MCF 10A (cell line): ENCODE data around the gene BCAS1. TPM values are rescaled to one million over a fixed set of nuclear protein-coding genes. Genes with fewer than 3 reads are reported as not detected.

Source experiments
- BruUV-seq: library from RNA; stranded (reverse); fragments of 400-500 nt; replicated peaks from 2 replicates; lab custom pipeline; 2021; lab: Mats Ljungman, UMichigan
- CTCF ChIA-PET: fragments of 300-600 bp; sonication (Branson Sonifier 250); formaldehyde crosslinking; extraction: SDS; loops from one replicate; lab custom pipeline; 2021; ENCODE audit warnings: antibody characterized with exemption, inconsistent platforms; lab: Yijun Ruan, JAX
- POLR2A ChIA-PET: fragments of 300-600, 350-650 bp; sonication (Branson Sonifier 250); formaldehyde crosslinking; extraction: SDS; loops from one replicate; lab custom pipeline; 2020; ENCODE audit warnings: antibody characterized with exemption, inconsistent platforms; lab: Yijun Ruan, JAX
- DNase-seq: peaks from one replicate; pipeline ENCODE4 v3.0.0-alpha.2; 2018; ENCODE audit not compliant: unreplicated experiment
- H3K27ac Mint-ChIP-seq: one replicate; pipeline ENCODE4 v1.8.0; 2022; ENCODE audit warnings: mild to moderate bottlenecking, low read depth, mixed read lengths; ENCODE audit not compliant: unreplicated experiment
- H3K27me3 Mint-ChIP-seq: one replicate; pipeline ENCODE4 v1.8.0; 2022; ENCODE audit warnings: mixed read lengths; ENCODE audit not compliant: insufficient read depth, unreplicated experiment
- H3K36me3 Mint-ChIP-seq: one replicate; pipeline ENCODE4 v1.8.0; 2022; ENCODE audit warnings: mild to moderate bottlenecking, moderate library complexity, mixed read lengths; ENCODE audit not compliant: insufficient read depth, unreplicated experiment
- H3K4me1 Mint-ChIP-seq: one replicate; pipeline ENCODE4 v1.8.0; 2022; ENCODE audit warnings: mixed read lengths; ENCODE audit not compliant: insufficient read depth, unreplicated experiment
- H3K4me3 Mint-ChIP-seq: one replicate; pipeline ENCODE4 v1.8.0; 2022; ENCODE audit warnings: mild to moderate bottlenecking, moderate library complexity, mixed read lengths; ENCODE audit not compliant: unreplicated experiment
- H3K9me3 Mint-ChIP-seq: one replicate; pipeline ENCODE4 v1.8.0; 2022; ENCODE audit warnings: mixed read lengths; ENCODE audit not compliant: unreplicated experiment
- intact Hi-C: fragments of 100-400 bp; cut with micrococcal nuclease; formaldehyde crosslinking; loops from 2 replicates; pipeline ENCODE4 v1.14.1; 2022
- total RNA-seq: library from RNA; stranded (reverse); gene quantifications from 2 replicates; pipeline ENCODE4 v1.2.3, GENCODE V29; 2022
- TF ChIP-seq, protein P1 (sequence below): fragments of 200-600 bp; IDR thresholded peaks from one replicate; pipeline ENCODE4 v1.8.0; 2022; ENCODE audit warnings: antibody characterized with exemption, mild to moderate bottlenecking; ENCODE audit not compliant: unreplicated experiment

Gene BCAS1
- total RNA-seq, 1 experiment from 2014 or later = not detected

DNA sequence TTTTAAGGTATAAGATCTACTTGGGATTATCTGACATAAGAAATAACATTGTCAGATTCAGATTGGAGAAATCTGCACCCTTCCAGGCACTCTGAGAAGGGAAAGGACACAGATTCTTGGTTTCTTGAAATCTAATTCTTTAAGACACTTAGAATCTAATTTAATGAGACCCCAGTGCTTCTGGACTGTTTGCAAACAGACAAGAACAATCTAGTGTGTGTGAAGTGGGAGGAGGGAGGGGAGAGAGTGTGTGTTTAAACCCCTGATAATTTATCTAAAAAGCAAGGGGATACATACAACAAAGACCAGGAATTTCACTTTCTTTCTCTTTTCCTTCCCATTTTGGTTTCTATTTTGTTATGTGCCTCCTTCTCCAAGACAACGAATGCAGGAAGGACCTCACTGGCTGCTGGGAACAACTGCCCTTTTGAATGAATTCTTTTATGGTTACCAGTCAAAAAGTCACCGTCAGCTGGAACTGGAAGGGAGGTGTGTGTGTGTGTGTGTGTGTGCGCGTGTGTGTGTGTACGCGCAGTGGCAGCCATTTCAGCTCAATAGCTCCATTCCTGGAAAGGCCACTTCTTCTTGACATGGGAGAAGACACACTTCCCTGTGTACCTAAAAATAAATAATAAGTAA, 129.4 kb downstream of the BCAS1 start:
- TF ChIP-seq, protein P1, sequence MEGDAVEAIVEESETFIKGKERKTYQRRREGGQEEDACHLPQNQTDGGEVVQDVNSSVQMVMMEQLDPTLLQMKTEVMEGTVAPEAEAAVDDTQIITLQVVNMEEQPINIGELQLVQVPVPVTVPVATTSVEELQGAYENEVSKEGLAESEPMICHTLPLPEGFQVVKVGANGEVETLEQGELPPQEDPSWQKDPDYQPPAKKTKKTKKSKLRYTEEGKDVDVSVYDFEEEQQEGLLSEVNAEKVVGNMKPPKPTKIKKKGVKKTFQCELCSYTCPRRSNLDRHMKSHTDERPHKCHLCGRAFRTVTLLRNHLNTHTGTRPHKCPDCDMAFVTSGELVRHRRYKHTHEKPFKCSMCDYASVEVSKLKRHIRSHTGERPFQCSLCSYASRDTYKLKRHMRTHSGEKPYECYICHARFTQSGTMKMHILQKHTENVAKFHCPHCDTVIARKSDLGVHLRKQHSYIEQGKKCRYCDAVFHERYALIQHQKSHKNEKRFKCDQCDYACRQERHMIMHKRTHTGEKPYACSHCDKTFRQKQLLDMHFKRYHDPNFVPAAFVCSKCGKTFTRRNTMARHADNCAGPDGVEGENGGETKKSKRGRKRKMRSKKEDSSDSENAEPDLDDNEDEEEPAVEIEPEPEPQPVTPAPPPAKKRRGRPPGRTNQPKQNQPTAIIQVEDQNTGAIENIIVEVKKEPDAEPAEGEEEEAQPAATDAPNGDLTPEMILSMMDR = no peak
- intact Hi-C loops = loop anchor here (1.0 to 5.0 kb wide), 3 partner anchors 26 to 362 kb away; no protein-coding TSS in a partner anchor
- H3K4me3 Mint-ChIP-seq = no peak overlapping the region
- H3K4me1 Mint-ChIP-seq = peaks cover 19% of the 10 kb centered on the region
- ChIA-PET CTCF (interaction anchor here (0.6 to 5.7 kb wide), 14 partner anchors 9 to 703 kb away, joined by 3 to 81 read pairs (median 7); no protein-coding TSS in a partner anchor), POLR2A (interaction anchor here (0.9 to 4.6 kb wide), 11 partner anchors 10 to 362 kb away, joined by 3 to 40 read pairs (median 5); no protein-coding TSS in a partner anchor)
- H3K9me3 Mint-ChIP-seq = no peaks in the 10 kb centered on the region
- DNase-seq = no peak
- no peaks in the 10 kb centered on the region for H3K27me3 Mint-ChIP-seq
- no TSS peak for BruUV-seq
- no peaks in the 10 kb centered on the region for H3K36me3 Mint-ChIP-seq
- no peak overlapping the region for H3K27ac Mint-ChIP-seq

DNA sequence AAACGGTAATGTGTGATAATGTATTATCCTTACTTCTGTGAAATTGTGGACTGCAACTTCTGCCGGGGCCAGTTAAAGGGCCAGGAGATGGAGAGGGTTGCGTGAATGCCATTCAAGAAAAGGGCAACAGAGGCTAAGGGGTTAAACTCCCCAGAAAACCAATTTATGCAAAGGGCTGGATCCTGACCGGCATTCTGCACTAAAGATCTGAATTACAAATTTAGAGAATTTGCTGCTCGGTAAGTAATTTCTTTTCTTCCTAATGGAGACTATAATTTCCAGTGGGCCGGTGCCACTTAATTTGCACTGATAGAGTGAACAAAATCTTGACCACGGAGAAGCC, 130.1 kb downstream of the BCAS1 start:
- BruUV-seq = no TSS peak
- intact Hi-C loops = loop anchor here (1.0 to 5.0 kb wide), 3 partner anchors 25 to 361 kb away; no protein-coding TSS in a partner anchor
- peaks cover 19% of the 10 kb centered on the region for H3K4me1 Mint-ChIP-seq
- no peak overlapping the region for H3K4me3 Mint-ChIP-seq
- H3K27me3 Mint-ChIP-seq = no peaks in the 10 kb centered on the region
- H3K36me3 Mint-ChIP-seq = no peaks in the 10 kb centered on the region
- DNase-seq = no peak
- TF ChIP-seq, protein P1 = no peak
- no peaks in the 10 kb centered on the region for H3K9me3 Mint-ChIP-seq
- CTCF ChIA-PET = interaction anchor here (0.6 to 5.7 kb wide), 42 partner anchors 10 to 1644 kb away, joined by 3 to 81 read pairs (median 5); no protein-coding TSS in a partner anchor
- POLR2A ChIA-PET = interaction anchor here (0.5 to 4.6 kb wide), 31 partner anchors 8 to 390 kb away, joined by 3 to 40 read pairs (median 4); no protein-coding TSS in a partner anchor
- no peak overlapping the region for H3K27ac Mint-ChIP-seq

DNA sequence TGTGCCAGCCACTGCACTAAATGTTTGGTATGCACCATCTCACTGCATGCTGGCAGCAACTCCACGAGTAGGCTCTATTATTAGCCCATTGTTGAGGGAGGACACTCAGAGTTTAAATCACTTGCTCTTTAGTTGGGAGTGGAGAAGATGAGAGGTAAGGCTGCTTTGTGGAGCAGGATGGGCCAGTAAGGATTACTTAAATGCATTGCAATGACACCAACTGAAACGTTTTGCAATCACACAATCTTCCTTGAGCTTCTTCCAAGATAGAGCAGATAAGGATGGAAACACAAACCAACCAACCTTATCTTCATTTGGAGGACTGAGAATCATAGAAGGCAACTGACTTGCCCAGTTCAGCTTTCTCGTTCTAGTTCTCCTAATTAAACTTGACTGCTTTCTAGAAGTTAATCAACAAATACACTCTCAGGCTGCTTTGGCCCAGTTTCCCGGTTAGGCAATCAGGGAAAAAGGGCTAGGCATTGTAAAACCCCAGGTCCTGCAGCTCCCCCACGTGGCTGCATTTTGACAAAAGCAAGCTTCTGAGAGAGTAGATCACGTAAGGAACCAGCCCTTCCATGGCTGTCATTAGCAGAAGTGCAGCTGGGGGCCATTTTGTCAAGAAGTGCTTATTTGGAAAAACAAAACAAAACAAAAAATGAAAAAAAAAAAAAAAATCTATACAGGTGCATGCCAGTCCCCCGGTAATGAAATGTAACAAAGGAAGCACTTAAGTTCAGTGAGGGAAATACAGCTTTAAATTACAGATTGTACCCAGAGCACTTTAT, 130.6 kb downstream of the BCAS1 start:
- no peaks in the 10 kb centered on the region for H3K36me3 Mint-ChIP-seq
- ChIA-PET CTCF (interaction anchor here (0.6 to 5.7 kb wide), 61 partner anchors 8 to 1643 kb away, joined by 3 to 81 read pairs (median 4); partner anchors contain the start of gene ZNF217), POLR2A (interaction anchor here (0.5 to 4.6 kb wide), 39 partner anchors 8 to 1795 kb away, joined by 3 to 40 read pairs (median 4); no protein-coding TSS in a partner anchor)
- no TSS peak for BruUV-seq
- peaks cover 19% of the 10 kb centered on the region for H3K4me1 Mint-ChIP-seq
- H3K9me3 Mint-ChIP-seq = no peaks in the 10 kb centered on the region
- peak overlapping the region; percentile 18 for H3K27ac Mint-ChIP-seq
- H3K27me3 Mint-ChIP-seq = no peaks in the 10 kb centered on the region
- H3K4me3 Mint-ChIP-seq = no peak overlapping the region
- intact Hi-C loops = loop anchor here (1.0 to 5.0 kb wide), 3 partner anchors 24 to 360 kb away; no protein-coding TSS in a partner anchor
- DNase-seq = peak; percentile 95
- TF ChIP-seq, protein P1 = peak; percentile 73

DNA sequence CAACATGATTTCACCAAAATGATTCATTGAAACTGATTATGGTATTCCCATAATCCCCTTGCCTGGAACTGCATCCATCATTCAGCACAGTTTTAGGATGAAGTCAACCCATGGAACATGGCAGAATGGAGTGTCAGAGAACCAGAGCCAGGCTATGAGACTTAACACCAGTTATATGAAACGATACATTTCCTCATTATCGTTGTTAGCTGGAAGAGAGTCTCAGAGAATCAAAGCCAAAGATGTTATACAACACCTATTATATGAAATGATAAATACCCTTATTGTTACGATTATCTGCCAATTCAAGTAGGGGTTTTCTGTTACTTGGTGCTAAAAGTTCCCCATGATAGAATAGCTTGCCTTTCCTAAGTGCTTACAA, 131.2 kb downstream of the BCAS1 start:
- TF ChIP-seq, protein P1 = no peak
- Mint-ChIP-seq H3K27ac (peak overlapping the region; percentile 18), H3K36me3 (no peaks in the 10 kb centered on the region), H3K9me3 (no peaks in the 10 kb centered on the region), H3K4me1 (peaks cover 17% of the 10 kb centered on the region), H3K27me3 (no peaks in the 10 kb centered on the region), H3K4me3 (no peak overlapping the region)
- ChIA-PET POLR2A (interaction anchor here (0.7 to 4.6 kb wide), 28 partner anchors 8 to 1795 kb away, joined by 3 to 40 read pairs (median 6); no protein-coding TSS in a partner anchor), CTCF (interaction anchor here (0.6 to 5.7 kb wide), 47 partner anchors 8 to 1643 kb away, joined by 3 to 81 read pairs (median 5); partner anchors contain the start of gene ZNF217)
- BruUV-seq = no TSS peak
- no peak for DNase-seq
- intact Hi-C loops = no loop called here
